PFSK-1 (cell line): Measurements from ENCODE around the gene TFPI.
A peak's percentile ranks its signal among the peaks of the same experiment; 100 is the strongest.

ENCODE experiments used
- FOXP2 ChIP-seq: optimal IDR thresholded peaks from 2 replicates; pipeline ENCODE3; 2011; ENCODE audit warnings: borderline replicate concordance, control low read depth, inconsistent platforms; ENCODE audit not compliant: insufficient read depth; ENCODE audit errors: extremely low read length, extremely low read depth
- POLR2AphosphoS5 ChIP-seq: IDR thresholded peaks from 2 replicates; pipeline ENCODE4 v1.6.1; 2012; ENCODE audit warnings: low read depth, mild to moderate bottlenecking, control low read depth, low read length, moderate library complexity
- SIN3A ChIP-seq: IDR thresholded peaks from 2 replicates; pipeline ENCODE4 v1.6.1; 2012; ENCODE audit warnings: mild to moderate bottlenecking, low read length, moderate library complexity, borderline replicate concordance; ENCODE audit not compliant: insufficient read depth
- TAF1 ChIP-seq: IDR thresholded peaks from 2 replicates; pipeline ENCODE4 v1.6.1; 2012; ENCODE audit warnings: low read length, control low read depth, borderline replicate concordance; ENCODE audit not compliant: insufficient read depth
- TF ChIP-seq, protein P1 (sequence below), 2 experiments: IDR thresholded peaks; 2 replicates each; pipeline versions ENCODE4 v1.6.1 to v1.8.0; 2011 to 2012; ENCODE audit warnings: low read depth in 2 of 2, low read length in 2 of 2, control low read depth in 1 of 2, inconsistent platforms in 1 of 2, mild to moderate bottlenecking in 1 of 2, moderate library complexity in 1 of 2; ENCODE audit not compliant: insufficient read depth in 1 of 2

TFPI gene

DNA sequence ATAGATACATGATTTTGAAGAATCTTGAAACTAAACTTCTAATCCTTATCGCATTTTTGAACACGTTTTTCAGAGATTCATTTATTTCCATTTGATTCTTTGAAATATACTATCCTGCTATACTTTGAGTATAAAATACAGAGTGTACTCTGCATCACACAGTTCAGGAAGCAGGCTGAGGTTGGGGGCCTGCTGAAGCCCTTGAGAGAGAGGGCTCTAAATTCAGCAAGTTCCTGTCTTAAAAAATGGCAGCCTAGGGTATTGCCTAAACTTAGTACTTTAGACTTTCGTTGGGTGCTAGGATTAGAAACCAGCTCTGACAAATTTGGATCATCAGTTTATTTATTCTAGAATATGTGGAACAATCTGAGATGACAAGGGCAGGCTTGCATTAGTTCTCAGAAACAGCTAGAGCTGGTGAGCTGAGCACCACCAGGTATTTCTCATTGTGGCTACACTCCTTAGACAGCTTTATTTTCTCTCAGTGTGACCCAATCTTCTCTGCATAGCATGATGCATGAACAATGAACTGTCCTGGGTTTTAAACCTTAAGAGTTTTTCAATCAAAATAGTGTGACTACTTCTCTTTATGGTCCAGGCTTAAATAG, 49.1 kb downstream of the TFPI start:
- TF ChIP-seq SIN3A (no peak), FOXP2 (no peak), POLR2AphosphoS5 (no peak), TAF1 (no peak)
- TF ChIP-seq, protein P1, sequence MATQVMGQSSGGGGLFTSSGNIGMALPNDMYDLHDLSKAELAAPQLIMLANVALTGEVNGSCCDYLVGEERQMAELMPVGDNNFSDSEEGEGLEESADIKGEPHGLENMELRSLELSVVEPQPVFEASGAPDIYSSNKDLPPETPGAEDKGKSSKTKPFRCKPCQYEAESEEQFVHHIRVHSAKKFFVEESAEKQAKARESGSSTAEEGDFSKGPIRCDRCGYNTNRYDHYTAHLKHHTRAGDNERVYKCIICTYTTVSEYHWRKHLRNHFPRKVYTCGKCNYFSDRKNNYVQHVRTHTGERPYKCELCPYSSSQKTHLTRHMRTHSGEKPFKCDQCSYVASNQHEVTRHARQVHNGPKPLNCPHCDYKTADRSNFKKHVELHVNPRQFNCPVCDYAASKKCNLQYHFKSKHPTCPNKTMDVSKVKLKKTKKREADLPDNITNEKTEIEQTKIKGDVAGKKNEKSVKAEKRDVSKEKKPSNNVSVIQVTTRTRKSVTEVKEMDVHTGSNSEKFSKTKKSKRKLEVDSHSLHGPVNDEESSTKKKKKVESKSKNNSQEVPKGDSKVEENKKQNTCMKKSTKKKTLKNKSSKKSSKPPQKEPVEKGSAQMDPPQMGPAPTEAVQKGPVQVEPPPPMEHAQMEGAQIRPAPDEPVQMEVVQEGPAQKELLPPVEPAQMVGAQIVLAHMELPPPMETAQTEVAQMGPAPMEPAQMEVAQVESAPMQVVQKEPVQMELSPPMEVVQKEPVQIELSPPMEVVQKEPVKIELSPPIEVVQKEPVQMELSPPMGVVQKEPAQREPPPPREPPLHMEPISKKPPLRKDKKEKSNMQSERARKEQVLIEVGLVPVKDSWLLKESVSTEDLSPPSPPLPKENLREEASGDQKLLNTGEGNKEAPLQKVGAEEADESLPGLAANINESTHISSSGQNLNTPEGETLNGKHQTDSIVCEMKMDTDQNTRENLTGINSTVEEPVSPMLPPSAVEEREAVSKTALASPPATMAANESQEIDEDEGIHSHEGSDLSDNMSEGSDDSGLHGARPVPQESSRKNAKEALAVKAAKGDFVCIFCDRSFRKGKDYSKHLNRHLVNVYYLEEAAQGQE (IDR thresholded peaks at IDR 0.05; ENCODE audit: insufficient read depth in 1 of 2, low read depth in 2 of 2, low read length in 2 of 2) = no peak

DNA sequence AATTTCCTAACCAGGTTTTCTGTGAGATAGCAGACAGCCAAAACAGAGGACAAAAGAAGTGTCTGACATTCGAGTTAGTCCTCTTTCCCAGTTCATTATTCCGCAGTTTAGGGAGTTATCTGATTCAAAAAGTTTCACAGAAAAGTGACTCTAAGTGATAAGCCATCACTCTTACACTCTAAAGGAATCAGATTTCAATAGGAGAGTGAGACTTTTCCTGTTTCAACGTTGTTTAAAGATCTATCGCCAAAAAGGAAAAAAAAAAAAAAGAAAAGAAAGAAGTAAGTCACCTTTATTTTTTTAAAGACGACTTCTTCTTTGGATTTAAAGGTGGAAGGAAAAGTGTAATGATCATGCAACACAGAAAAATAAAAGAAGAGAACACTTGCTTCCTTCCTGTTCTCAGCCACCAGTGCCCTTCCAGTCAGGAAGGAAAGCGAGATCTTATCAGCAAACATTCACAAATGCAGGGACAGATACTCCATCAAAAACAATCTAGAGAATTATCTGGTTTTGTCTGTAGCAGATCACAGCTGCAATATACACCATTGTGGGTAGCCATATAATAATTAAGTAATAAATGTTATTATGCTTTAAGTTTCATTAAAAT, 49.8 kb downstream of the TFPI start:
- TF ChIP-seq FOXP2 (no peak), SIN3A (no peak), POLR2AphosphoS5 (no peak), TAF1 (no peak)
- TF ChIP-seq, protein P1 (IDR thresholded peaks at IDR 0.05; ENCODE audit: insufficient read depth in 1 of 2, low read depth in 2 of 2, low read length in 2 of 2) = 0 out of 4 replicates have a peak, but pooled peaks of 1 of the 2 experiments have one; percentile 36

DNA sequence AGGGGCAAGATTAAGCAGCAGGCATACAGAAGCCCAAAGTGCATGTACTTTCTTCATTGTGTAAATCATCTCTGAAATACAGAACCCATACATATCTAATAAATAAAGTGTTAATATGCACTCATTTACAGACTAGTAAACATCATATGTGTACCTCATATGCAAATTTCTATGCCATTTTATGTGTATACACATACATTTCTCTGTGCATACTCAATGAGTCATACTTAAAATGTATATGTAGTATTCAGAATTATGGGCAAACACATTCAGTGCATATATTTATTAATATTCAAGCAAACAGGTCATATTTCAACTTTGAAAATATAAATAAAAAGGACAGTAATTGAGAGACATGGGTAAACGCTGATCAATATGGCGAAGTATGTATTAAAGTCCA, 50.5 kb downstream of the TFPI start:
- TF ChIP-seq, protein P1 (IDR thresholded peaks at IDR 0.05; ENCODE audit: insufficient read depth in 1 of 2, low read depth in 2 of 2, low read length in 2 of 2) = no peak

DNA sequence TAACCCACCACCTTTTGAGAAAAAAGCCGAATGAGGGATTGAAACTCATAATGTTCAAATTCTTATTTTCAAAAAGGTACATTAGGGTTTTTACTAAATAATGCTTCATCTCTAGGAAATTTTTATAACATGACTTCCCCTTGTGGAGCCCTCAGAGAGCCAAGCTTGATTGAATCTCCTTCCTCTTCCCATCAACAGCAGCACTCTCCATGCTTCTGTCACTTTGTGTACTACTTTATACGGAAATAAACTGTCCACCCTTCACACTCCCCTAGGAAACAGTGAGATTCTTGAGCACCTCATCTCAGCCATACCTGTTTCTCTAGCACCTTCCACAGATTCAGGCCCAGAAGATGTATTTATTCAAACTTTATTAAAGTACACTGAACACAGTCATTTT, 51.8 kb downstream of the TFPI start:
- TF ChIP-seq, protein P1 (IDR thresholded peaks at IDR 0.05; ENCODE audit: insufficient read depth in 1 of 2, low read depth in 2 of 2, low read length in 2 of 2) = no peak
- TF ChIP-seq SIN3A (no peak), TAF1 (no peak), FOXP2 (no peak)
